ENCODE results near the gene ABHD2.
"Not testable (repeated sequence)": the region's sequence is repeated elsewhere in the genome, so short reads cannot be mapped to it uniquely, and the experiment has no call there.

The ABHD2 gene

GRCh38 chr15:89243691-89244573 is 155.7 kb downstream of the ABHD2 start, which contains the start of gene FANCI:
Gene FANCI, plus strand, starts transcription at chr15:89243979. Its CDS starts 3,669 bp downstream, at chr15:89247648.
- peak within 1 kb of the TSS; percentile 50 to 78 (median 76) for H3K27ac Mint-ChIP-seq
- peaks cover 5% of the 10 kb centered on the region for H3K27me3 Mint-ChIP-seq (ENCODE audit: low read depth)

GRCh38 chr15:89244574-89244903 is 156.3 kb downstream of the ABHD2 start:
- peaks cover 20% of the 10 kb centered on the region for H3K36me3 Mint-ChIP-seq (ENCODE audit: low read depth)
- H3K27me3 Mint-ChIP-seq (ENCODE audit: low read depth), result peaks cover 2% of the 10 kb centered on the region
- no peak for TF ChIP-seq CTCF (IDR thresholded peaks at IDR 0.05; ENCODE audit: unreplicated experiment in 3 of 3)
- peak overlapping the region; percentile 96 to 98 (median 97) for H3K4me3 Mint-ChIP-seq
- peak overlapping the region; percentile 50 to 78 (median 76) for H3K27ac Mint-ChIP-seq
- H3K9me3 Mint-ChIP-seq, result peaks cover under 1% of the 10 kb centered on the region
- H3K4me1 Mint-ChIP-seq, result peaks cover 25% of the 10 kb centered on the region

More at GRCh38 chr15:89243691-89244573, 155.7 kb downstream of the ABHD2 start, which contains the start of gene FANCI:
- Mint-ChIP-seq H3K9me3 (no peaks in the 10 kb centered on the region), H3K4me3 (peak within 1 kb of the TSS; percentile 96 to 98 (median 97)), H3K4me1 (peaks cover 25% of the 10 kb centered on the region), H3K36me3 (ENCODE audit: low read depth) (peaks cover 15% of the 10 kb centered on the region)
- peak; percentile 11 to 46 (median 27) for TF ChIP-seq CTCF (IDR thresholded peaks at IDR 0.05; ENCODE audit: unreplicated experiment in 3 of 3)

- Mint-ChIP-seq H3K27ac (no peak overlapping the region), H3K4me3 (no peak overlapping the region), H3K36me3 (ENCODE audit: low read depth) (peaks cover 36% of the 10 kb centered on the region), H3K4me1 (peaks cover 25% of the 10 kb centered on the region), H3K27me3 (ENCODE audit: low read depth) (no peaks in the 10 kb centered on the region), H3K9me3 (peaks cover 2% of the 10 kb centered on the region)
- no peak for TF ChIP-seq CTCF (IDR thresholded peaks at IDR 0.05; ENCODE audit: unreplicated experiment in 3 of 3)
Measured at GRCh38 chr15:89247446-89247845, 159.2 kb downstream of the ABHD2 start.

DNA sequence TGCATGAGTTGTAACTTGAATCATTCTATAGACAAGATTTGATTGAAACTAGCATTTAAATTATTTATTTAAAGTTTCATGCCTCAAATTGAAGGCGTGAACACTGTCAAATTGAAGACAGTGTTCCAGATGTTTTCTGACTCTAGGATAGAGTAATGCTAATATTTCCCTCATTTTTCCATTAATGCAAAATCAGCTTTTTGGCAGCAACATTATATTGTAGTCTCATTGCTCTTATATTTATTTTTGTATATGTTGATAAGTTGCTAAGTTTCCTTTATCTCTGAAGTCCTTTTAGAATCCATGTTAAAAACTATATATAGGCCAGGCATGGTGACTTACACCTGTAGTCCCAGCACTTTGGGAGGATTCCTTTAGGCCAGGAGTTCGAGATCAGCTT is 160.3 kb downstream of the ABHD2 start:
- H3K27ac Mint-ChIP-seq, result no peak overlapping the region
- H3K36me3 Mint-ChIP-seq (ENCODE audit: low read depth), result peaks cover 36% of the 10 kb centered on the region
- peaks cover 23% of the 10 kb centered on the region for H3K4me1 Mint-ChIP-seq
- no peak for TF ChIP-seq CTCF (IDR thresholded peaks at IDR 0.05; ENCODE audit: unreplicated experiment in 3 of 3)
- H3K27me3 Mint-ChIP-seq (ENCODE audit: low read depth), result no peaks in the 10 kb centered on the region
- peaks cover 2% of the 10 kb centered on the region for H3K9me3 Mint-ChIP-seq
- no peak overlapping the region for H3K4me3 Mint-ChIP-seq

DNA sequence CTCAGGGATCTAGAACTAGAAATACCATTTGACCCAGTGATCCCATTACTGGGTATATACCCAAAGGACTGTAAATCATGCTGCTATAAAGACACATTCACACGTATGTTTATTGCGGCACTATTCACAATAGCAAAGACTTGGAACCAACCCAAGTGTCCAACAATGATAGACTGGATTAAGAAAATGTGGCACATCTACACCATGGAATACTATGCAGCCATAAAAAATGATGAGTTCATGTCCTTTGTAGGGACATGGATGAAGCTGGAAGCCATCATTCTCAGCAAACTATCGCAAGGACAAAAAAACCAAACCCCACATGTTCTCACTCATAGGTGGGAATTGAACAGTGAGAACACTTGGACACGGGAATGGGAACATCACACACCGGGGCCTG is 161.9 kb downstream of the ABHD2 start:
- H3K27me3 Mint-ChIP-seq (ENCODE audit: low read depth); H3K27ac Mint-ChIP-seq; H3K9me3 Mint-ChIP-seq; H3K4me3 Mint-ChIP-seq: not testable (repeated sequence)
- Mint-ChIP-seq H3K4me1 (peaks cover 14% of the 10 kb centered on the region), H3K36me3 (ENCODE audit: low read depth) (peaks cover 40% of the 10 kb centered on the region)
